AG09309 (cell line): ENCODE results near the gene CBY3.
"Not testable (repeated sequence)": the region's sequence is repeated elsewhere in the genome, so short reads cannot be mapped to it uniquely, and the experiment has no call there.

ENCODE experiments used
- DNase-seq: peaks from one replicate; pipeline ENCODE4 v3.0.0-alpha.2; 2010; ENCODE audit warnings: low read depth
- H3K4me3 ChIP-seq: 2 replicates; pipeline ENCODE4 v1.5.1; 2011; ENCODE audit warnings: mild to moderate bottlenecking, low read depth, low read length, moderate library complexity; ENCODE audit not compliant: control insufficient read depth
- TF ChIP-seq, protein P1 (sequence below): IDR thresholded peaks from 2 replicates; pipeline ENCODE4 v1.5.1; 2011; ENCODE audit warnings: mild to moderate bottlenecking, low read depth, low read length, inconsistent platforms; ENCODE audit not compliant: insufficient read depth, control insufficient read depth; ENCODE audit errors: missing control alignments

The CBY3 gene

DNA sequence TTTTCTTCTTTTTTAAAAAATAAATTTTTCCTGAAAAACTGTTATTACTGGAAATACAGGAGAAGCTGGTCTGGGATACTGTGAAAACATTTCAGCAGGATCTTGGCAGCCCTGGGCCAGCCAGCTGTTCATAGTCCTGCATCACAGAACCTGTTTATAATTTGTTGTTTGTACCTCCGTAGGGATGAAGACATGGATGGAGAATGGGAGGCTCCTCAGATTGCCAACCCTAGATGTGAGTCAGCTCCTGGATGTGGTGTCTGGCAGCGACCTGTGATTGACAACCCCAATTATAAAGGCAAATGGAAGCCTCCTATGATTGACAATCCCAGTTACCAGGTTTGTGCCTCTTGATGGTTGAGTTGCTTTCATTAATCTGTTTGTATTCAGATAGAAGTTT lies 39.4 kb upstream of the CBY3 start:
- no peak for DNase-seq
- TF ChIP-seq, protein P1, sequence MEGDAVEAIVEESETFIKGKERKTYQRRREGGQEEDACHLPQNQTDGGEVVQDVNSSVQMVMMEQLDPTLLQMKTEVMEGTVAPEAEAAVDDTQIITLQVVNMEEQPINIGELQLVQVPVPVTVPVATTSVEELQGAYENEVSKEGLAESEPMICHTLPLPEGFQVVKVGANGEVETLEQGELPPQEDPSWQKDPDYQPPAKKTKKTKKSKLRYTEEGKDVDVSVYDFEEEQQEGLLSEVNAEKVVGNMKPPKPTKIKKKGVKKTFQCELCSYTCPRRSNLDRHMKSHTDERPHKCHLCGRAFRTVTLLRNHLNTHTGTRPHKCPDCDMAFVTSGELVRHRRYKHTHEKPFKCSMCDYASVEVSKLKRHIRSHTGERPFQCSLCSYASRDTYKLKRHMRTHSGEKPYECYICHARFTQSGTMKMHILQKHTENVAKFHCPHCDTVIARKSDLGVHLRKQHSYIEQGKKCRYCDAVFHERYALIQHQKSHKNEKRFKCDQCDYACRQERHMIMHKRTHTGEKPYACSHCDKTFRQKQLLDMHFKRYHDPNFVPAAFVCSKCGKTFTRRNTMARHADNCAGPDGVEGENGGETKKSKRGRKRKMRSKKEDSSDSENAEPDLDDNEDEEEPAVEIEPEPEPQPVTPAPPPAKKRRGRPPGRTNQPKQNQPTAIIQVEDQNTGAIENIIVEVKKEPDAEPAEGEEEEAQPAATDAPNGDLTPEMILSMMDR, result no peak

DNA sequence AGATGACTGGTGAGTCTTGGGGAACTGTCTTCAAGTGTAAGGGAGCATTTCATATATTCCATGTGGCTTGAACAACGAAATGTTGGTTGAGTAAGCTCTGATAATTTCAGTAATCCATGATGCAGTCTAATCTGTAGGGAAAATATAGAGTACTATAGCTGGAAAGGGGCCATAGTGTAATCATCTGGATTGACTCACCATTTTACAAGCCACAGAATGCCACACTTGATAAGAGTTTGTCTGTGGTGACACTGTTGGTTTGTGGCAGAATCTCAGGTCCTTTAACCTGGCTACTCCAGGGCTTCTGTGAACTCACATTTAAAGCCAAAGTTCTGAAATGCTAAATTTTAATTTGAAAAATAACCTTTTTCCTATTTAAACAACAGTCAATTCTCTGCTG lies 35.5 kb upstream of the CBY3 start:
- no peak for DNase-seq
- TF ChIP-seq, protein P1, result no peak
- H3K4me3 ChIP-seq, result no peak overlapping the region

More for the DNA sequence above, 39.4 kb upstream of the CBY3 start:
- no peak overlapping the region for H3K4me3 ChIP-seq

DNA sequence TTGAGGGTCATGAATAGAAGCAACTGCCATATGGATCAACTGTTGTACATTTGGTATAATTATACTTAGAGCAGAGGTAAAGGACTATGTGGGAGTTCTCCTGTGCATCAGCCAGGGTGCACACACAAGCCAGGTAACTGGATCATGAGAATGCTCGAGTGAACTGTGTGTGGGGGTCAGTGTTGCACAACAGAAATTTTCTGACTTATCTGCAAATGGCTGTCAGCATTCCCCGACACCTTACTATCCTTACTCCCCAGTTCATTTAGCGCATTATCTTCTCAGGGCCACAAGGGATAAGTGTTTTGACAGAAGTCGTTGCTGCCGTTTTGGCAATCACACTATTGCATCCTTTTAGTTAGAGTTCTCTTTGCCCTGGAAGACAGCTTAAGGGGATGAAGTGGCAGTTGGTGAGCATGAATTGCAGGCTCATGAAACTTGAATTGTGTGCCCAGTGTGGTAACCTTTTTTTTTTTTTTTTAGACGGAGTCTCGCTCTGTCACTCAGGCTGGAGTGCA lies 19.6 kb upstream of the CBY3 start:
- H3K4me3 ChIP-seq, result peak overlapping the region; percentile 71
- TF ChIP-seq, protein P1, result no peak
- no peak for DNase-seq

DNA sequence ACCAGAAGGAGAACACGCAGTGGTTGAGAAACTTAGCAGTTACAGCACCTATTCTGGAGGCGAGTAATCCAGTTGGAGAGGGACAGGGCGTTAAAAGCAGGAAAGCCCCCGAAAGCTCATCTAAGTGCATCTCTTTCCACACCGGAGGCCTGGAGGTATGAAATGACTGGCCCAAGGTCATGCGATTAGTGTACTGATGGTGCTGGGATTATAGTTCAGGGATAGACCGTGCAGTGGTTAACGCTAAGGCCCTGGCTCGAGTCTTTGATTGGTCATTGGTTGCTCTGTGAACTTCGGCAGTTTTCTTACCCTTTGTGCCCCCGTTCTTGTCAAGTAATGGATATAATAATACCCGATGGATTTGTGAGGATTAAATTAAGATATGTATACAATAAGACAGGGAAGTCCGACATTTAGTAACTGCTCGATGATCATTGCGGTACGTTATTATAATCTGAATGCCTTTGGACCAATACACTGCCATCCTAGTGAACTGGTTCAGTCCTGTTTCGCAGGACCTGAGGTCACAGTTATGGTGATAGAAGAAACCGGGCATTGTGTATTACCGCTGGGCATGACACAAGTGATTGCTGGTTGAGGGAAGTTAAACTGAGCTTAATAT lies 18.9 kb upstream of the CBY3 start:
- no peak for DNase-seq
- TF ChIP-seq, protein P1, result no peak
- peak overlapping the region; percentile 71 for H3K4me3 ChIP-seq

DNA sequence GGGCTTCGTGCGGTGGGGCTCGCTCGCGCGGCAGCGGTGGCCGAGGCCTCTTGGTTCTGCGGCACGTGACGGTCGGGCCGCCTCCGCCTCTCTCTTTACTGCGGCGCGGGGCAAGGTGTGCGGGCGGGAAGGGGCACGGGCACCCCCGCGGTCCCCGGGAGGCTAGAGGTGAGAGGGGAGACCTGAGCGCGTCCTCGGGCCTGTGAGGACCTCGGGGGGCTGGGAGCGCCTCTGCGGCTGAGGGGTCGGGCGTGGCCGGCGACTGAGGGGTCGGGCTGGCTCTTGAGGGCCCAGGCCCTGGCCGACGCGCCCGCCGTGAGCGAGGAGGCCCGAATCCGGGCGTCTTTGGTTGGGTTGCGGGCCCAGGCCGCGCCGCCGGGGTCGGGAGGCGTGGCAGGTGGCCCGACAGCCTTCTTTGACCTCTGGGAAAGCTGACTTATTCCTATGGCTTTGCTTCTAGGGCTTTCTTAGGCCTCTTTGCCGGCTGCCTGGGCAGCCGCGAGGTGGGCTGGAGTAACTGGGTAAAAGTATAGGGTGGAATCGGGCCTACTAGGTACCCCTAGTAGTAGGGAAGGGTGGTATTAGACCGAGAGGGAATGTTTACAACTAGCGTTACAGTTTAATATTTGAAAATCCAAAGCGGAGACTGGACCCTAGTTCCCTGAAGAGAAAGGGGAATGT lies 18.2 kb upstream of the CBY3 start, which contains the start of gene CANX:
CANX (plus strand) TSS at position 33 of the 681 bp plus-strand sequence. CDS start 6,715 bp downstream, outside the sequence.
- H3K4me3 ChIP-seq, result peak within 1 kb of the TSS; percentile 71
- TF ChIP-seq, protein P1, result no peak
- no peak for DNase-seq

DNA sequence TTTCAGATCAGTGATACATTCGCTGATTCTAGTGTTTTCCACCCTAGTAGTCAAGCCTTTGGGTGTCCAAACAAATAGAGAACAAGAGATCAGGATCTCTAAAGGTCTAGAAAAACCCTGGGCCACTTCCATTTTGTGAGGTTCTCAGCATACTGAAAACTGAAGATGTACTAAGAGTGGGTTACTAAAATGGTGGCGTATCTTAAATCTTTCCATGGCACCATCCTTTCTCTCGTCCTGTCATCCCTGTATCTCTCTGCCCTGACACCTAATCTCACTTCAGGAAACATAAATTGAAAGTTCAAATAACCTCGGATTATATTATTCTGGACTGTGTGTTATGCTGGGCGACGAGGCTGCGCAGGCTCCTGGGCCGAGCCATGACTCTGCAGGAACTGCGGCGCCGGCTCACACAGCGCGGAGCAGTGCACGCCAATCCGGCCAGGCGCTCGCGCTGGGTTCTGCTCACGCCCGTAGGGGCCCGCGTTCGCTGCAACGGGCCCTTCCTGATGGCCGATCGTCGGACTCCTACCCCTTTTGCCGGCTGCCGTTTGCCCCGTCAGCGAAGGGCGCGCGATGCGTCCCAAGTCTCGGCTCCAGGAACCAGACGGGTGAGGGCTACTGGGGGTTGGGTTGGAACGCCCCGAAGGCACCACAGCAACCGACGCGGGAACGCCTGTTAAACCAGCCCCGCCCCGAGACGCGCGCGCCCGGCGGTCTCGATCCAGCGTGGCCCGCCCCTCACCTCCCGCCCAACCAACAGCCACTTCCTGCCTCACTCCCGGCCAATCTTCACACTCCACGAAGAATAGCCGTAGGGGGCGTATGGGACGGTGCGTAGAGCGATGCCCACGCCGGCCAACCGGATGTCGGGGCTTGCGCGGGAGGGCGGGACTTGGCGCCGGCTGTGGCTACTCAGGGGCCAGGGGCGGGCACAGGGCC lies 17.4 kb upstream of the CBY3 start:
- H3K4me3 ChIP-seq, result peak overlapping the region; percentile 71
- TF ChIP-seq, protein P1, result no peak
- peak; percentile 96 for DNase-seq

DNA sequence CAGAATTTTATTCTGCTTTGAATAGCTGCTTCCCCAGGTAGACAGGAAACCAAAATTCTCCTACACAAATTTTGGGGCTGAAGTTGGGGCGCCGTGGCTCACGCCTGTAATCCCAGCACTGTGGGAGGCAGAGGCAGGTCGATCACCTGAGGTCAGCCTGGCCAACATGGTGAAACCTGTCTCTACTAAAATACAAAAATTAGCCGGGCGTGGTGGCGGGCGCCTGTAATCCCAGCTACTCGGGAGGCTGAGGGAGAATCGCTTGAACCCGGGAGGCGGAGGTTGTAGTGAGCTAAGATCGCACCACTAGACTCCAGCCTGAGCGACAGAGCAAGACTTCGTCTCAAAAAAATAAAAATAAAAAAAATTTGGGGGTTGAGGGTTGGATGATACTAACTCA lies 16.7 kb upstream of the CBY3 start:
- H3K4me3 ChIP-seq, result peak overlapping the region; percentile 53

More for the DNA sequence above, 16.7 kb upstream of the CBY3 start:
- not testable (repeated sequence) for DNase-seq
